Left lung (tissue), 10 donors: ENCODE data around the gene GGT1. TPM values are rescaled to one million over a fixed set of nuclear protein-coding genes. Genes with fewer than 3 reads are reported as not detected.
"Not testable (repeated sequence)": the region's sequence is repeated elsewhere in the genome, so short reads cannot be mapped to it uniquely, and the experiment has no call there.

Experiments used
- ATAC-seq: fragments of 200-7000 bp; cut with Tn5 transposase; one replicate; pipeline ENCODE4 v1.9.1; 2020; ENCODE audit warnings: moderate library complexity
- DNase-seq, 4 donors: peaks; one replicate each; pipeline ENCODE4 v3.0.0-alpha.2; 2013 to 2020
- H3K27ac ChIP-seq, 2 donors: fragments of 200-600 bp; sonication (generic) in 1 of 2; one replicate each; pipeline versions ENCODE4 v1.5.0 to v1.8.0; 2020 to 2021
- H3K27me3 ChIP-seq, 2 donors: fragments of 200-600 bp; sonication (generic) in 1 of 2; one replicate each; pipeline versions ENCODE4 v1.5.0 to v1.8.0; 2020 to 2021
- H3K36me3 ChIP-seq, 2 donors: fragments of 200-600 bp; sonication (generic) in 1 of 2; one replicate each; pipeline versions ENCODE4 v1.5.0 to v1.8.0; 2020 to 2021
- H3K4me1 ChIP-seq, 2 donors: fragments of 200-600 bp; one replicate each; pipeline ENCODE4 v1.8.0; 2021
- H3K4me3 ChIP-seq, 2 donors: fragments of 200-600 bp; sonication (generic) in 1 of 2; one replicate each; pipeline versions ENCODE4 v1.5.0 to v1.8.0; 2020 to 2021; ENCODE audit warnings: mild to moderate bottlenecking in 1 of 2
- H3K9me3 ChIP-seq, 2 donors: fragments of 200-600 bp; sonication (generic) in 1 of 2; one replicate each; pipeline versions ENCODE4 v1.5.0 to v1.8.0; 2020 to 2021
- CTCF ChIP-seq, 2 donors: fragments of 200-600 bp; sonication (generic) in 1 of 2; IDR thresholded peaks; one replicate each; pipeline versions ENCODE4 v1.5.0 to v1.8.0; 2021; ENCODE audit warnings: antibody characterized with exemption in 2 of 2
- intact Hi-C, 2 donors: fragments of 100-400 bp; cut with DNase I; formaldehyde crosslinking; loops; one replicate each; pipeline versions ENCODE4 v1.11.2 to v1.14.2; 2022
- polyA plus RNA-seq, 6 donors: library from polyadenylated mRNA; unstranded; fragments of 120-200 nt; gene quantifications; one replicate each; pipeline ENCODE4 v1.2.1, GENCODE V29; 2013; ENCODE audit not compliant: insufficient read length in 6 of 6
- total RNA-seq, 2 donors: library from RNA; stranded (reverse); fragmentation: NEBNext Ultra II Directional; extraction: Animal tissue kit (Norgen Biotek cat#: 25700); gene quantifications; one replicate each; pipeline ENCODE4 v1.2.1, GENCODE V29; 2021
- donor health status: DM: no; HTN: yes; CAD: no.
- donor health status: DM: no; HTN: no; CAD: no.

GGT1 gene
- total and polyA plus RNA-seq, 8 donors: 9.1 to 96.4 (median 13.9) TPM

GRCh38 chr22:24601217-24602104, 1.5 kb upstream of the GGT1 start:
- no peak for TF ChIP-seq CTCF (IDR thresholded peaks at IDR 0.05)
- no peaks in the 10 kb centered on the region for H3K27me3 ChIP-seq
- H3K9me3 ChIP-seq: no peaks in the 10 kb centered on the region
- ATAC-seq: peak; percentile 72
- H3K4me1 ChIP-seq: peaks cover 7 to 36% of the 10 kb centered on the region in 2 donors
- intact Hi-C loops: no loop called here
- no peaks in the 10 kb centered on the region for H3K36me3 ChIP-seq
- H3K4me3 ChIP-seq: no peak overlapping the region
- peak in 3 of 4 donors; percentile 46 to 90 (median 78) for DNase-seq
- H3K27ac ChIP-seq: peak overlapping the region; percentile 26 to 79

- H3K27me3 ChIP-seq, H3K36me3 ChIP-seq, ATAC-seq, intact Hi-C loops, DNase-seq, H3K9me3 ChIP-seq, H3K4me3 ChIP-seq: not testable (repeated sequence)
- peaks cover 7 to 37% of the 10 kb centered on the region in 2 donors for H3K4me1 ChIP-seq
- peak overlapping the region; percentile 26 to 79 for H3K27ac ChIP-seq
Observed at GRCh38 chr22:24602105-24602749, 766 bp upstream of the GGT1 start.

GRCh38 chr22:24603770-24604629, 1.0 kb downstream of the GGT1 start:
- peak overlapping the region; percentile 7 to 78 for H3K27ac ChIP-seq
- peak; percentile 52 for ATAC-seq
- H3K4me3 ChIP-seq: peak overlapping the region in 1 of 2 donors; percentile 37

GRCh38 chr22:24606340-24606739, 3.3 kb downstream of the GGT1 start:
- H3K4me3 ChIP-seq, intact Hi-C loops: not testable (repeated sequence)

More at GRCh38 chr22:24603770-24604629, 1.0 kb downstream of the GGT1 start:
- DNase-seq, H3K36me3 ChIP-seq, H3K9me3 ChIP-seq, H3K27me3 ChIP-seq, intact Hi-C loops: not testable (repeated sequence)
- peaks cover 7 to 52% of the 10 kb centered on the region in 2 donors for H3K4me1 ChIP-seq

GRCh38 chr22:24607429-24607983, 4.5 kb downstream of the GGT1 start:
- H3K27me3 ChIP-seq, H3K9me3 ChIP-seq, H3K36me3 ChIP-seq, intact Hi-C loops: not testable (repeated sequence)
- peak overlapping the region in 1 of 2 donors; percentile 23 for H3K4me3 ChIP-seq
- DNase-seq (peak in 2 of 4 donors; percentile 74 to 93), ATAC-seq (peak; percentile 37)
- H3K4me1 ChIP-seq: peaks cover 0 to 36% of the 10 kb centered on the region in 2 donors
- peak overlapping the region in 1 of 2 donors; percentile 65 for H3K27ac ChIP-seq

More at GRCh38 chr22:24606340-24606739, 3.3 kb downstream of the GGT1 start:
- peaks cover 5 to 48% of the 10 kb centered on the region in 2 donors for H3K4me1 ChIP-seq
- not testable (repeated sequence) for H3K27me3 ChIP-seq, H3K27ac ChIP-seq, H3K36me3 ChIP-seq, DNase-seq, H3K9me3 ChIP-seq, ATAC-seq

- H3K36me3 ChIP-seq, DNase-seq, H3K9me3 ChIP-seq, H3K4me3 ChIP-seq, intact Hi-C loops, ATAC-seq, H3K27me3 ChIP-seq: not testable (repeated sequence)
- H3K4me1 ChIP-seq: peaks cover 0 to 28% of the 10 kb centered on the region in 2 donors
- H3K27ac ChIP-seq: peak overlapping the region in 1 of 2 donors; percentile 65
Observed at GRCh38 chr22:24608327-24608726, 5.3 kb downstream of the GGT1 start.

GRCh38 chr22:24609888-24610287, 6.9 kb downstream of the GGT1 start:
- H3K9me3 ChIP-seq, H3K36me3 ChIP-seq, ATAC-seq, H3K27ac ChIP-seq, intact Hi-C loops, H3K27me3 ChIP-seq, DNase-seq, H3K4me3 ChIP-seq: not testable (repeated sequence)
- H3K4me1 ChIP-seq: peaks cover 0 to 15% of the 10 kb centered on the region in 2 donors

- H3K4me1 ChIP-seq, H3K9me3 ChIP-seq, H3K27ac ChIP-seq, H3K27me3 ChIP-seq, DNase-seq, H3K4me3 ChIP-seq, ATAC-seq, intact Hi-C loops: not testable (repeated sequence)
- peaks cover 0 to 17% of the 10 kb centered on the region in 2 donors for H3K36me3 ChIP-seq
Observed at GRCh38 chr22:24614794-24615193, 11.8 kb downstream of the GGT1 start.

GRCh38 chr22:24621244-24621643, 18.3 kb downstream of the GGT1 start:
- ATAC-seq, H3K27me3 ChIP-seq, intact Hi-C loops, H3K9me3 ChIP-seq, DNase-seq, H3K4me3 ChIP-seq, H3K27ac ChIP-seq, H3K4me1 ChIP-seq: not testable (repeated sequence)
- H3K36me3 ChIP-seq: peaks cover 0 to 23% of the 10 kb centered on the region in 2 donors

- ATAC-seq, H3K4me1 ChIP-seq, H3K9me3 ChIP-seq, H3K27me3 ChIP-seq, H3K4me3 ChIP-seq, DNase-seq, H3K27ac ChIP-seq, intact Hi-C loops: not testable (repeated sequence)
- H3K36me3 ChIP-seq: peaks cover 0 to 17% of the 10 kb centered on the region in 2 donors
Observed at GRCh38 chr22:24622596-24622995, 19.6 kb downstream of the GGT1 start.

- H3K4me3 ChIP-seq, H3K9me3 ChIP-seq, ATAC-seq, DNase-seq, intact Hi-C loops, H3K27me3 ChIP-seq, H3K36me3 ChIP-seq, H3K27ac ChIP-seq: not testable (repeated sequence)
- peaks cover 8 to 11% of the 10 kb centered on the region in 2 donors for H3K4me1 ChIP-seq
Observed at GRCh38 chr22:24627911-24628310, 24.9 kb downstream of the GGT1 start.
